IMR-90 (cell line): Measurements from ENCODE around the gene CELA2A. TPM values are rescaled to one million over a fixed set of nuclear protein-coding genes. Genes with fewer than 3 reads are reported as not detected.

Experiments used
- ATAC-seq: fragments of 200-7000 bp; cut with Tn5 transposase; 2 replicates; pipeline ENCODE4 v1.9.1; 2020; ENCODE audit warnings: low read depth, mild to moderate bottlenecking, moderate library complexity
- BruUV-seq: library from RNA; stranded (reverse); fragments of 400-500 nt; replicated peaks from 2 replicates; lab custom pipeline; 2021; lab: Mats Ljungman, UMichigan
- CTCF ChIA-PET: fragments of 300-600 bp; formaldehyde crosslinking; extraction: SDS; loops from one replicate; lab custom pipeline; 2021; ENCODE audit warnings: antibody characterized with exemption; lab: Yijun Ruan, JAX
- POLR2A ChIA-PET: fragments of 300-600 bp; sonication (Branson Sonifier 250); formaldehyde crosslinking; loops from one replicate; lab custom pipeline; 2022; ENCODE audit warnings: antibody characterized with exemption; ENCODE audit not compliant: unreplicated experiment; lab: Charles Lee
- DNase-seq: peaks from one replicate; pipeline ENCODE4 v3.0.0; 2013
- H2AFZ ChIP-seq: replicated peaks from 2 replicates; pipeline ENCODE3; 2013; ENCODE audit warnings: low read length, mild to moderate bottlenecking; ENCODE audit not compliant: poor library complexity
- H2AK5ac ChIP-seq: 2 replicates; pipeline ENCODE4 v1.6.1; 2013; ENCODE audit warnings: low read depth, low read length, inconsistent platforms
- H2AK9ac ChIP-seq: replicated peaks from 2 replicates; pipeline ENCODE3; 2013; ENCODE audit warnings: mild to moderate bottlenecking, low read depth, low read length, moderate library complexity; ENCODE audit not compliant: poor library complexity
- H2BK120ac ChIP-seq: 2 replicates; pipeline ENCODE4 v1.6.1; 2013; ENCODE audit warnings: low read depth, low read length, inconsistent platforms
- H2BK15ac ChIP-seq: 3 replicates; pipeline ENCODE4 v1.6.1; 2013; ENCODE audit warnings: low read depth, low read length, inconsistent platforms
- H2BK20ac ChIP-seq: 2 replicates; pipeline ENCODE4 v1.6.1; 2013; ENCODE audit warnings: low read depth, mild to moderate bottlenecking, inconsistent platforms, low read length, moderate library complexity
- H2BK5ac ChIP-seq: 2 replicates; pipeline ENCODE4 v1.6.1; 2013; ENCODE audit warnings: mild to moderate bottlenecking, low read depth, low read length, inconsistent platforms; ENCODE audit not compliant: poor library complexity, severe bottlenecking
- H3K14ac ChIP-seq: replicated peaks from 2 replicates; pipeline ENCODE4 v1.6.1; 2013; ENCODE audit warnings: low read depth, low read length, inconsistent platforms
- H3K18ac ChIP-seq: 2 replicates; pipeline ENCODE4 v1.6.1; 2013; ENCODE audit warnings: low read depth, low read length, control low read depth
- H3K23ac ChIP-seq: 2 replicates; pipeline ENCODE4 v1.6.1; 2013; ENCODE audit warnings: low read depth, low read length, inconsistent platforms
- H3K27ac ChIP-seq: 2 replicates; pipeline ENCODE4 v1.5.1; 2013; ENCODE audit warnings: mild to moderate bottlenecking, control low read depth, low read length; ENCODE audit not compliant: insufficient read depth
- H3K27me3 ChIP-seq: 2 replicates; pipeline ENCODE4 v1.6.1; 2013; ENCODE audit warnings: low read length; ENCODE audit not compliant: control insufficient read depth, insufficient read depth
- H3K36me3 ChIP-seq: 2 replicates; pipeline ENCODE4 v1.6.1; 2013; ENCODE audit warnings: low read length, mixed read lengths; ENCODE audit not compliant: control insufficient read depth, insufficient read depth
- H3K4ac ChIP-seq: 2 replicates; pipeline ENCODE4 v1.6.1; 2013; ENCODE audit warnings: low read depth, low read length, inconsistent platforms
- H3K4me1 ChIP-seq: 2 replicates; pipeline ENCODE4 v1.6.1; 2013; ENCODE audit warnings: low read length, mixed read lengths; ENCODE audit not compliant: control insufficient read depth, insufficient read depth
- H3K4me2 ChIP-seq: 2 replicates; pipeline ENCODE4 v1.6.1; 2013; ENCODE audit warnings: low read depth, mild to moderate bottlenecking, control low read depth, low read length, moderate library complexity
- H3K4me3 ChIP-seq: 2 replicates; pipeline ENCODE4 v1.5.1; 2013; ENCODE audit warnings: low read depth, mild to moderate bottlenecking, control low read depth, low read length, moderate library complexity; ENCODE audit not compliant: insufficient read depth
- H3K56ac ChIP-seq: 2 replicates; pipeline ENCODE4 v1.6.1; 2013; ENCODE audit warnings: low read length, inconsistent platforms; ENCODE audit not compliant: insufficient read depth; ENCODE audit errors: extremely low read depth
- H3K79me1 ChIP-seq, 2 experiments: 2 replicates each; pipeline ENCODE4 v1.6.1; 2013; ENCODE audit warnings: low read length in 2 of 2, inconsistent platforms in 1 of 2, low read depth in 1 of 2
- H3K9ac ChIP-seq: 2 replicates; pipeline ENCODE4 v1.6.1; 2013; ENCODE audit warnings: low read depth, low read length, control low read depth
- H3K9me1 ChIP-seq: 2 replicates; pipeline ENCODE4 v1.6.1; 2013; ENCODE audit warnings: low read length, inconsistent platforms; ENCODE audit not compliant: insufficient read depth
- H3K9me3 ChIP-seq: 2 replicates; pipeline ENCODE4 v1.6.1; 2013; ENCODE audit warnings: low read length; ENCODE audit not compliant: control insufficient read depth, insufficient read depth
- H4K20me1 ChIP-seq: 2 replicates; pipeline ENCODE4 v1.6.1; 2013; ENCODE audit warnings: low read length, inconsistent platforms; ENCODE audit not compliant: insufficient read depth
- H4K5ac ChIP-seq: 2 replicates; pipeline ENCODE4 v1.6.1; 2013; ENCODE audit warnings: mild to moderate bottlenecking, low read depth, low read length, control low read depth
- H4K8ac ChIP-seq, 2 experiments: 2 replicates each; pipeline ENCODE4 v1.6.1; 2013; ENCODE audit warnings: low read depth in 2 of 2, low read length in 2 of 2, control low read depth in 1 of 2, inconsistent platforms in 1 of 2
- H4K91ac ChIP-seq: 2 replicates; pipeline ENCODE4 v1.6.1; 2013; ENCODE audit warnings: low read depth, low read length, inconsistent platforms; ENCODE audit not compliant: insufficient read depth
- ELK1 ChIP-seq: fragments of 150-350 bp; IDR thresholded peaks from 2 replicates; pipeline ENCODE4 v1.6.1; 2016; ENCODE audit warnings: low read depth, mild to moderate bottlenecking, low read length, moderate library complexity, borderline replicate concordance
- SMC3 ChIP-seq: fragments of 150-350 bp; IDR thresholded peaks from 2 replicates; pipeline ENCODE4 v1.6.1; 2016; ENCODE audit warnings: low read depth, mild to moderate bottlenecking, antibody characterized with exemption, low read length, moderate library complexity
- WGBS, 2 experiments: methylation state at CpG; one replicate each; pipeline versions ENCODE4 v1.1.5 to v1.1.7; 2013; ENCODE audit warnings: missing lambda C conversion rate in 2 of 2; ENCODE audit not compliant: insufficient read length in 1 of 2; ENCODE audit errors: extremely low coverage in 2 of 2; 5-methylcytosine and 5-hydroxymethylcytosine counted together
- dilution Hi-C: fragments of 300-500 bp; cut with HindIII; formaldehyde crosslinking; loops from one replicate; pipeline ENCODE4 v1.14.3; 2018; ENCODE audit warnings: low sequenced_read_pairs; ENCODE audit not compliant: unreplicated experiment
- in situ Hi-C: fragments of 300-500 bp; cut with MboI; formaldehyde crosslinking; loops from 3 replicates; pipeline ENCODE4 v1.14.3; 2019; ENCODE audit warnings: low sequenced_read_pairs, inconsistent platforms, mixed read lengths
- intact Hi-C: fragments of 100-400 bp; cut with micrococcal nuclease; formaldehyde crosslinking; loops from 2 replicates; pipeline ENCODE4 v1.10.0; 2022
- polyA plus RNA-seq, 3 experiments: library from polyadenylated mRNA; depleted of rRNA; stranded (reverse); fragments of >200 nt; gene quantifications; 2 replicates each; pipeline ENCODE4 v1.2.3, GENCODE V29; 2012; ENCODE audit warnings: low replicate concordance in 1 of 3
- total RNA-seq: library from RNA; depleted of rRNA; stranded (reverse); fragments of >200 nt; gene quantifications from 2 replicates; pipeline ENCODE4 v1.2.3, GENCODE V29; 2012

The CELA2A gene
- total and polyA plus RNA-seq, 2 of the 4 experiments (the other 2 are of a cell fraction), result not detected

- CTCF ChIA-PET, result interaction anchor here (0.6 kb wide), 1 partner anchor 126 kb away, joined by 5 read pairs; no protein-coding TSS in a partner anchor
- Histone ChIP-seq H2AFZ (peak overlapping the region; percentile 97), H3K23ac (peak overlapping the region; percentile 93), H4K5ac (no peak overlapping the region), H4K20me1 (peaks cover 25% of the 10 kb centered on the region), H3K4me2 (peak overlapping the region; percentile 73), H2BK20ac (no peak overlapping the region; the same call in 1 of the 2 replicates), H3K4me3 (peak overlapping the region; percentile 99), H3K14ac (peak overlapping the region; percentile 96), H2AK9ac (peak overlapping the region; percentile 98), H2BK5ac (peak overlapping the region; percentile 51), H3K79me1 (peaks cover 13 to 51% of the 10 kb centered on the region in 2 experiments; a peak in 3 of 4 replicates), H3K9ac (peak overlapping the region; percentile 67), H2BK120ac (no peak overlapping the region), H3K36me3 (peaks cover 4% of the 10 kb centered on the region; the same call in 1 of the 2 replicates), H4K91ac (peak overlapping the region; percentile 66), H3K4ac (peak overlapping the region; percentile 91), H3K27me3 (no peaks in the 10 kb centered on the region), H3K9me1 (peaks cover 15% of the 10 kb centered on the region; the same call in 1 of the 2 replicates), H3K27ac (peak overlapping the region; percentile 54), H3K56ac (peak overlapping the region; percentile 47; the same call in 1 of the 2 replicates), H4K8ac (peak overlapping the region in 1 of 2 experiments; percentile 63; a peak in 2 of 4 replicates), H3K4me1 (peaks cover 25% of the 10 kb centered on the region), H3K18ac (peak overlapping the region; percentile 0; the same call in 1 of the 2 replicates), H2AK5ac (peak overlapping the region; percentile 91), H3K9me3 (no peaks in the 10 kb centered on the region), H2BK15ac (peak overlapping the region; percentile 70; the same call in 1 of the 3 replicates)
- in situ Hi-C loops, result loop anchor here (5.0 kb wide), 1 partner anchor 68 kb away; no protein-coding TSS in a partner anchor
- POLR2A ChIA-PET, result no interaction called here
- no peak for DNase-seq
- intact Hi-C loops, result loop anchor here (2.0 kb wide), 1 partner anchor 22 kb away; no protein-coding TSS in a partner anchor
- WGBS, 2 experiments, result 1% methylated on average over 28 of the region's 53 CpGs; no CpG with 5 or more reads in 1 of the 2 experiments
- dilution Hi-C loops, result no loop called here
- ATAC-seq, result peak; percentile 1; the same call in 1 of the 2 replicates
- no TSS peak for BruUV-seq
- TF ChIP-seq ELK1 (no peak), SMC3 (no peak)
Measured at GRCh38 chr1:15410223-15410883, 46.2 kb upstream of the CELA2A start.
